Activated B cell treated with CpG ODN at 0.5 μM for 24 hours (primary cell): ENCODE results near the gene SEZ6L. TPM values are rescaled to one million over a fixed set of nuclear protein-coding genes. Genes with fewer than 3 reads are reported as not detected.

Experiments
- ATAC-seq: fragments of 200-7000 bp; cut with Tn5 transposase; one replicate; pipeline ENCODE4 v1.10.0; 2021; ENCODE audit warnings: low read depth, mild to moderate bottlenecking, moderate library complexity
- CTCF ChIA-PET: fragments of 350-600 bp; sonication (Branson Sonifier 250); formaldehyde crosslinking; loops from one replicate; lab custom pipeline; 2021; ENCODE audit warnings: antibody characterized with exemption; lab: Charles Lee
- POLR2A ChIA-PET: fragments of 350-600 bp; sonication (Branson Sonifier 250); formaldehyde crosslinking; loops from one replicate; lab custom pipeline; 2021; ENCODE audit warnings: antibody characterized with exemption; lab: Charles Lee
- DNase-seq: peaks from one replicate; pipeline ENCODE4 v3.0.0; 2022
- H3K27ac Mint-ChIP-seq: one replicate; pipeline ENCODE4 v1.8.0; 2020; ENCODE audit warnings: mixed read lengths
- H3K27me3 Mint-ChIP-seq: one replicate; pipeline ENCODE4 v1.8.0; 2021; ENCODE audit warnings: mixed read lengths
- H3K36me3 Mint-ChIP-seq: one replicate; pipeline ENCODE4 v1.8.0; 2021; ENCODE audit warnings: low read depth, mixed read lengths
- H3K4me1 Mint-ChIP-seq: one replicate; pipeline ENCODE4 v1.8.0; 2021; ENCODE audit warnings: mixed read lengths
- H3K4me3 Mint-ChIP-seq: one replicate; pipeline ENCODE4 v1.8.0; 2020; ENCODE audit warnings: mild to moderate bottlenecking, mixed read lengths
- H3K9me3 Mint-ChIP-seq: one replicate; pipeline ENCODE4 v1.8.0; 2020; ENCODE audit warnings: mixed read lengths
- CTCF ChIP-seq: fragments of 200-600 bp; IDR thresholded peaks from one replicate; pipeline ENCODE4 v1.8.0; 2022; ENCODE audit warnings: antibody characterized with exemption, mild to moderate bottlenecking
- intact Hi-C: fragments of 100-400 bp; cut with micrococcal nuclease; formaldehyde crosslinking; loops from one replicate; pipeline ENCODE4 v1.15.1; 2024
- total RNA-seq: library from RNA; stranded (reverse); gene quantifications from 2 replicates; pipeline ENCODE4 v1.2.3, GENCODE V29; 2022

Gene SEZ6L
- total RNA-seq, 1 donor from 2014 or later: not detected

GRCh38 chr22:26168330-26168851, 871 bp upstream of the SEZ6L start:
- peaks cover 15% of the 10 kb centered on the region for H3K4me1 Mint-ChIP-seq
- no peaks in the 10 kb centered on the region for H3K9me3 Mint-ChIP-seq
- intact Hi-C loops: no loop called here
- POLR2A ChIA-PET: no interaction called here
- no peak overlapping the region for H3K27ac Mint-ChIP-seq
- H3K36me3 Mint-ChIP-seq: no peaks in the 10 kb centered on the region
- no peak for DNase-seq
- ATAC-seq: no peak
- CTCF ChIA-PET: no interaction called here
- no peak for TF ChIP-seq CTCF
- peaks cover 70% of the 10 kb centered on the region for H3K27me3 Mint-ChIP-seq
- H3K4me3 Mint-ChIP-seq: peak overlapping the region; percentile 67

GRCh38 chr22:26168939-26169314, 335 bp upstream of the SEZ6L start:
- ChIA-PET CTCF (no interaction called here), POLR2A (no interaction called here)
- H3K4me3 Mint-ChIP-seq: peak overlapping the region; percentile 67
- H3K27ac Mint-ChIP-seq: no peak overlapping the region
- no peaks in the 10 kb centered on the region for H3K36me3 Mint-ChIP-seq
- no peaks in the 10 kb centered on the region for H3K9me3 Mint-ChIP-seq
- intact Hi-C loops: no loop called here
- H3K4me1 Mint-ChIP-seq: peaks cover 15% of the 10 kb centered on the region
- DNase-seq (no peak), ATAC-seq (no peak)
- peaks cover 67% of the 10 kb centered on the region for H3K27me3 Mint-ChIP-seq
- TF ChIP-seq CTCF: no peak

- Mint-ChIP-seq H3K4me3 (peak overlapping the region; percentile 32), H3K36me3 (no peaks in the 10 kb centered on the region), H3K4me1 (peaks cover 15% of the 10 kb centered on the region), H3K27ac (no peak overlapping the region), H3K9me3 (no peaks in the 10 kb centered on the region), H3K27me3 (peaks cover 66% of the 10 kb centered on the region)
- intact Hi-C loops: no loop called here
- CTCF ChIA-PET: no interaction called here
- ATAC-seq: no peak
- TF ChIP-seq CTCF: no peak
- no peak for DNase-seq
- POLR2A ChIA-PET: no interaction called here
These were observed 840 bp downstream of the SEZ6L start for GRCh38 chr22:26170112-26170492.

- H3K27ac Mint-ChIP-seq: no peak overlapping the region
- ChIA-PET CTCF (no interaction called here), POLR2A (no interaction called here)
- peaks cover 15% of the 10 kb centered on the region for H3K4me1 Mint-ChIP-seq
- H3K4me3 Mint-ChIP-seq: no peak overlapping the region
- intact Hi-C loops: no loop called here
- DNase-seq (no peak), ATAC-seq (no peak)
- H3K9me3 Mint-ChIP-seq: no peaks in the 10 kb centered on the region
- peaks cover 61% of the 10 kb centered on the region for H3K27me3 Mint-ChIP-seq
- no peaks in the 10 kb centered on the region for H3K36me3 Mint-ChIP-seq
- TF ChIP-seq CTCF: no peak
These were observed 1.7 kb downstream of the SEZ6L start for GRCh38 chr22:26170795-26171580.

GRCh38 chr22:26172389-26172990, 3.2 kb downstream of the SEZ6L start:
- ATAC-seq: no peak
- no peak for DNase-seq
- Mint-ChIP-seq H3K27ac (no peak overlapping the region), H3K9me3 (no peaks in the 10 kb centered on the region), H3K4me3 (no peak overlapping the region), H3K4me1 (peaks cover 15% of the 10 kb centered on the region), H3K27me3 (peaks cover 49% of the 10 kb centered on the region), H3K36me3 (no peaks in the 10 kb centered on the region)
- ChIA-PET POLR2A (no interaction called here), CTCF (interaction anchor here (0.6 to 1.2 kb wide), 4 partner anchors 10 to 1717 kb away, joined by 3 to 6 read pairs (median 4); no protein-coding TSS in a partner anchor)
- intact Hi-C loops: no loop called here
- no peak for TF ChIP-seq CTCF
